Smooth muscle cell (in vitro differentiated cells): ENCODE data around the gene TCF20. TPM values are rescaled to one million over a fixed set of nuclear protein-coding genes. Genes with fewer than 3 reads are reported as not detected.

ENCODE experiments used
- DNase-seq: peaks from one replicate; lab custom pipeline; 2025; ENCODE audit not compliant: unreplicated experiment; lab: John Stamatoyannopoulos, UW
- H2AFZ ChIP-seq: fragments of 200-600 bp; sonication (generic); 2 replicates; pipeline ENCODE4 v1.6.0; 2016; ENCODE audit warnings: antibody characterized with exemption, low read depth, mild to moderate bottlenecking
- H3F3A ChIP-seq: fragments of 200-600 bp; sonication (generic); 2 replicates; pipeline ENCODE4 v1.6.0; 2017; ENCODE audit warnings: antibody characterized with exemption, low read depth
- H3K27ac ChIP-seq: fragments of 200-600 bp; sonication (generic); 2 replicates; pipeline ENCODE4 v1.5.1; 2016; ENCODE audit warnings: low read depth, mild to moderate bottlenecking
- H3K27me3 ChIP-seq: fragments of 200-600 bp; sonication (generic); 2 replicates; pipeline ENCODE4 v1.6.1; 2016; ENCODE audit warnings: low read depth, mild to moderate bottlenecking
- H3K36me3 ChIP-seq: fragments of 200-600 bp; sonication (generic); 2 replicates; pipeline ENCODE4 v1.5.1; 2016; ENCODE audit warnings: low read depth
- H3K4me1 ChIP-seq: fragments of 200-600 bp; sonication (generic); 2 replicates; pipeline ENCODE4 v1.5.1; 2016; ENCODE audit warnings: low read depth
- H3K4me2 ChIP-seq: fragments of 200-600 bp; sonication (generic); 2 replicates; pipeline ENCODE4 v1.6.0; 2016; ENCODE audit warnings: mild to moderate bottlenecking
- H3K4me3 ChIP-seq: fragments of 200-600 bp; sonication (generic); 2 replicates; pipeline ENCODE4 v1.5.1; 2016; ENCODE audit warnings: mild to moderate bottlenecking
- H3K79me2 ChIP-seq: fragments of 200-600 bp; sonication (generic); 2 replicates; pipeline ENCODE4 v1.6.0; 2016; ENCODE audit warnings: low read depth, mild to moderate bottlenecking
- H3K9ac ChIP-seq: fragments of 200-600 bp; sonication (generic); 2 replicates; pipeline ENCODE4 v1.6.0; 2016; ENCODE audit warnings: low read depth
- H3K9me3 ChIP-seq: fragments of 200-600 bp; sonication (generic); replicated peaks from 2 replicates; pipeline ENCODE4 v1.5.1; 2016; ENCODE audit warnings: low read depth
- H4K20me1 ChIP-seq: fragments of 200-600 bp; sonication (generic); 2 replicates; pipeline ENCODE4 v1.6.0; 2016; ENCODE audit warnings: low read depth
- WGBS: methylation state at CpG from one replicate; pipeline ENCODE4 v1.1.7; 2016; ENCODE audit warnings: low lambda C conversion rate; 5-methylcytosine and 5-hydroxymethylcytosine counted together
- polyA plus RNA-seq: library from polyadenylated mRNA; unstranded; fragments of >200 nt; fragmentation: Nextera tagmentation; extraction: Ambion mirVana; gene quantifications from 2 replicates; pipeline ENCODE4 v1.2.1, GENCODE V29; 2016
- total RNA-seq: library from RNA; depleted of rRNA; stranded (reverse); fragments of >200 nt; gene quantifications from 2 replicates; pipeline ENCODE4 v1.2.3, GENCODE V29; 2014
- TF ChIP-seq, protein P1 (sequence below): fragments of 200-600 bp; sonication (generic); IDR thresholded peaks from 2 replicates; pipeline ENCODE4 v1.5.1; 2017; ENCODE audit warnings: borderline replicate concordance, mild to moderate bottlenecking, antibody characterized with exemption; ENCODE audit not compliant: insufficient read depth, poor library complexity, severe bottlenecking

The TCF20 gene
- total and polyA plus RNA-seq, 2 experiments from 2014 or later = 3.7 to 23.3 TPM

DNA sequence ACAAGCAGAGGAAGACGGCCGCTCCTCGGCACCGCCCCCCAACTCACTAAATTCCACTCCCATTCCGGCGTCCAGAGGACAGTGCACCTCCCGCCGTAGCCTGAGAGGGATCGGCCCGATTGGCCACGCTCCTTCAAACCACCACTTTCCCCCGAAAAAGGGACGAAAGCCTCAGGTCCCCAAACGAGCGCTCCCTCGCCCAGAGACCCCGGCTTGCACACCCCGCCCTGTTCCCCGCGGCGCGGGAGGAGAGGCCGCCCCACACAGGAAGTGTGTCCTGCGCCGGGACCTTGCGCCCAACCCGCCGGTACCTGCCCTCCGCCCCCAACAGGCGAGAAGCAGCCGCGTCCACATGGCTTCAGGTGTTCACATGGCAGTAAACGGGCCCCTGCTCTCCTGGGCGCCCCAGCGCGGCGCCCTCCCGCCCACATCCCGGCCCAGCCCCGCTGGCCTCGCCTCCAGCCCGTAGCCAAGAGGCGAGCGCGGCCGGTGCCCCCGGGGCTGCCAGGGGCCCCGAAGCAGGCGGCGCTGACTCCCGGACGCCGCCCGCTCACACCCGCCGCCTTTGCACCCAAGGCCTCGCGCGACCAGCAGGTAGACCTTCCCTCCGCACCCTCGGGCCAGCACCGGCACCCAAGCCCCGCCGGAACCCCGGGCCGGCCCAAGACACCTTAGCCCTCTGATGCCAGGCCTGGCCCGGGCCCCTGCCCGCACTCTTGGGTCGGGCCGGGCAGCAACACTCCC lies 849 bp downstream of the TCF20 start:
- Histone ChIP-seq H3K27me3 (no peaks in the 10 kb centered on the region), H3K4me1 (peaks cover 22% of the 10 kb centered on the region), H3K27ac (peak overlapping the region; percentile 30), H3K4me3 (peak overlapping the region; percentile 89), H3K4me2 (peak overlapping the region; percentile 95), H3F3A (peaks cover 4% of the 10 kb centered on the region), H3K79me2 (peaks cover 53% of the 10 kb centered on the region), H3K9ac (peak overlapping the region; percentile 76), H4K20me1 (peaks cover 56% of the 10 kb centered on the region), H3K9me3 (no peaks in the 10 kb centered on the region), H2AFZ (peak overlapping the region; percentile 62), H3K36me3 (no peaks in the 10 kb centered on the region)
- TF ChIP-seq, protein P1, sequence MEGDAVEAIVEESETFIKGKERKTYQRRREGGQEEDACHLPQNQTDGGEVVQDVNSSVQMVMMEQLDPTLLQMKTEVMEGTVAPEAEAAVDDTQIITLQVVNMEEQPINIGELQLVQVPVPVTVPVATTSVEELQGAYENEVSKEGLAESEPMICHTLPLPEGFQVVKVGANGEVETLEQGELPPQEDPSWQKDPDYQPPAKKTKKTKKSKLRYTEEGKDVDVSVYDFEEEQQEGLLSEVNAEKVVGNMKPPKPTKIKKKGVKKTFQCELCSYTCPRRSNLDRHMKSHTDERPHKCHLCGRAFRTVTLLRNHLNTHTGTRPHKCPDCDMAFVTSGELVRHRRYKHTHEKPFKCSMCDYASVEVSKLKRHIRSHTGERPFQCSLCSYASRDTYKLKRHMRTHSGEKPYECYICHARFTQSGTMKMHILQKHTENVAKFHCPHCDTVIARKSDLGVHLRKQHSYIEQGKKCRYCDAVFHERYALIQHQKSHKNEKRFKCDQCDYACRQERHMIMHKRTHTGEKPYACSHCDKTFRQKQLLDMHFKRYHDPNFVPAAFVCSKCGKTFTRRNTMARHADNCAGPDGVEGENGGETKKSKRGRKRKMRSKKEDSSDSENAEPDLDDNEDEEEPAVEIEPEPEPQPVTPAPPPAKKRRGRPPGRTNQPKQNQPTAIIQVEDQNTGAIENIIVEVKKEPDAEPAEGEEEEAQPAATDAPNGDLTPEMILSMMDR = no peak
- DNase-seq = no peak
- WGBS = under 1% methylated on average over 44 of the region's 70 CpGs

DNA sequence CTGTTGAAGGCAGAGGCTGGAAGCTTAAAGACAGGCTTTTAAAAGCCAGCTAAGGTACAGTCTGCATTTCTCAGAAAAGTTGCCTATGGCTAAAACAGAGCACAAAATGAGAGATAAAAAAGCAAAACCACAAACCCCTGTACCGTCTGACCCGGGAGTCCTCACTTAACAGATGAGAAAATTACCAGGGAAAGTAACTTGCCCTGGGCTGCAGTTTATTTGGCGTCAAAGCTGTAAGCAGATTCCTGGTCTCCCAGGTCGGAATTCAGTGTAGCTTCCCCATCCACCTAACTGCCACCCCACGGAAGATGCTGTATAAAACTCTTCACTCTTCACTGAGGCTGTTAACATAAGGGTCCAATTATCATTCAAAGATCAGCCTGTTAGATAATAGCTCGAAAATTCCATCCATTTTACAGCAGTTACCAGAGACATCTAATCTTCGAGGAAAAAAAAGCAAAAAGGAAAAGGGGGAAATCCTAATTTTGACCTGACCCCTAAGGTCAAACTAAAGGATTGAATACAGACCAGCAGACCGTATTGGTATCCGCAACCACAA lies 1.5 kb downstream of the TCF20 start:
- peaks cover 60% of the 10 kb centered on the region for H3K79me2 ChIP-seq
- H3K36me3 ChIP-seq = no peaks in the 10 kb centered on the region
- H3K4me2 ChIP-seq = peak overlapping the region; percentile 95
- H2AFZ ChIP-seq = no peak overlapping the region
- no peak overlapping the region for H3K27ac ChIP-seq
- H4K20me1 ChIP-seq = peaks cover 62% of the 10 kb centered on the region
- peaks cover 4% of the 10 kb centered on the region for H3F3A ChIP-seq
- H3K4me3 ChIP-seq = peak overlapping the region; percentile 89
- 6% methylated on average over 9 of the region's 9 CpGs for WGBS
- peaks cover 26% of the 10 kb centered on the region for H3K4me1 ChIP-seq
- DNase-seq = no peak
- H3K27me3 ChIP-seq = no peaks in the 10 kb centered on the region
- H3K9me3 ChIP-seq = no peaks in the 10 kb centered on the region
- H3K9ac ChIP-seq = no peak overlapping the region
- TF ChIP-seq, protein P1 = no peak

DNA sequence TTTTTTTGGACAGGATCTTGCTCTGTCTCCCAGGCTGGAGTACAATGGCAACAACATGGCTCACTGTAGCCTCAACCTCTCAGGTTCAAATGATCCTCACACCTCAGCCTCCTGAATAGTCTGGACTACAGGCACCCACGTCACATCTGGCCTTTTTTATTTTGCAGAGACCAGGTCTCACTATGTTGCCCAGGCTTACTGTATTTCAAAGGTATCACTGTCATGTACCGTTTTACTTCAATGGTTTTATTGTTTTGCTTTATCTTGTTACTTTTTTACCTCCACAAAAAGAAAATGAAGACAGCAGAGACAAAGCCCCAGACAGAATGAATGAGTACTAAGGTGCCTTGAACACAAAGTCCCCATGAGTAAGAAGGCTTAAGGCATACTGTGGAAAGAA lies 5.1 kb downstream of the TCF20 start:
- Histone ChIP-seq H3K4me3 (no peak overlapping the region), H3K27ac (no peak overlapping the region), H3K9ac (no peak overlapping the region), H3K9me3 (no peaks in the 10 kb centered on the region), H3K27me3 (no peaks in the 10 kb centered on the region), H3K4me1 (peaks cover 20% of the 10 kb centered on the region), H3K79me2 (peaks cover 96% of the 10 kb centered on the region), H3F3A (no peaks in the 10 kb centered on the region), H3K4me2 (no peak overlapping the region), H3K36me3 (no peaks in the 10 kb centered on the region), H4K20me1 (peaks cover 98% of the 10 kb centered on the region), H2AFZ (no peak overlapping the region)
- TF ChIP-seq, protein P1 = no peak
- no peak for DNase-seq
- WGBS = 96% methylated on average over 2 of the region's 2 CpGs
